ENCODE data around the gene C4BPB. TPM values are rescaled to one million over a fixed set of nuclear protein-coding genes. Genes with fewer than 3 reads are reported as not detected.

The C4BPB gene
- total and polyA plus RNA-seq, 2 donors (not counting 3 experiments of a cell fraction or from before 2014, with no cell fraction given), result not detected

DNA sequence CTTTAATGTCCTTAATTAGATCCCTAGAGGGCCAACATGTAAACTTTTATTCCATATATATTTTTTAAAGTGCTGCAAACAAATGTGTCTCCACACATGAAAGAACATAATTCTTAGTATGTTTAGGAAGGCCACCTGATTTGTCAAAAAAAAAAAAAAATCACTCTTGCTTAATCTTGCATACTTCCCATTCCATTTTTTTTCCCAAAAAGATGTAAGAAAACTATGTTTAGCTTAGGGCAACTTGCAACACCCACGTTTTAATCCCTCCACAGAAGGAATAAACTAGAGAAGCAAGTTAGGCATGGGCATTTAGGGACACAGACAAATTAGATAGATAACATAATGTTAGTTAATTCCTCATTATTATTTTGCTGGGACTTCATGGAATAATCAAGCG lies 43.2 kb upstream of the C4BPB start:
- no TSS peak for BruUV-seq (replicated peaks)
- intact Hi-C loops (cut with micrococcal nuclease), result no loop called here
- dilution Hi-C loops (cut with MboI; ENCODE audit: extremely low pct_ligation_motif_present, low sequenced_read_pairs), result no loop called here
- no peak overlapping the region for H3K27ac ChIP-seq (ENCODE audit: insufficient read depth, low read depth, low read length)
- ChIA-PET POLR2A (interaction anchor here (0.7 kb wide), 2 partner anchors 11 to 143 kb away, joined by 3 to 5 read pairs; no protein-coding TSS in a partner anchor), CTCF (interaction anchor here (0.6 to 1.2 kb wide), 3 partner anchors 11 to 359 kb away, joined by 3 read pairs; no protein-coding TSS in a partner anchor)
- no peak for TF ChIP-seq POLR2AphosphoS5 (IDR thresholded peaks at IDR 0.05; ENCODE audit: insufficient read depth, low read depth, low read length)
- H3K4me3 ChIP-seq (replicated peaks in 1 of 3; ENCODE audit: insufficient read depth in 1 of 3, low read depth in 1 of 3, low read length in 3 of 3), result no peak overlapping the region
- no peak overlapping the region for H2AFZ ChIP-seq (ENCODE audit: low read depth, low read length)
- H4K20me1 ChIP-seq (replicated peaks; ENCODE audit: control insufficient read depth, extremely low read depth, insufficient read depth, low read length), result peaks cover 7% of the 10 kb centered on the region
- FAIRE-seq (no peak), DNase-seq (ENCODE audit: low read depth, low spot score) (no peak)
- peaks cover 6 to 12% of the 10 kb centered on the region in 2 experiments for H3K36me3 ChIP-seq (ENCODE audit: control insufficient read depth in 2 of 2, extremely low read depth in 1 of 2, insufficient read depth in 2 of 2, low read length in 2 of 2)
- H3K9ac ChIP-seq (replicated peaks; ENCODE audit: extremely low read depth, insufficient read depth, low read length), result no peak overlapping the region
- peaks cover 46% of the 10 kb centered on the region for H3K79me2 ChIP-seq (ENCODE audit: control insufficient read depth, insufficient read depth, low read length)
- peaks cover 5% of the 10 kb centered on the region for H3K4me1 ChIP-seq (ENCODE audit: control insufficient read depth, extremely low read depth, insufficient read depth, low read length)
- H3K4me2 ChIP-seq (ENCODE audit: insufficient read depth, low read length), result no peak overlapping the region
- no peaks in the 10 kb centered on the region for H3K27me3 ChIP-seq (ENCODE audit: control insufficient read depth in 2 of 2, insufficient read depth in 2 of 2, low read length in 2 of 2)
- no peaks in the 10 kb centered on the region for H3K9me1 ChIP-seq (replicated peaks; ENCODE audit: control insufficient read depth, extremely low read depth, insufficient read depth, low read length)
- H3K9me3 ChIP-seq (replicated peaks; ENCODE audit: control insufficient read depth, insufficient read depth, low read length), result no peaks in the 10 kb centered on the region

DNA sequence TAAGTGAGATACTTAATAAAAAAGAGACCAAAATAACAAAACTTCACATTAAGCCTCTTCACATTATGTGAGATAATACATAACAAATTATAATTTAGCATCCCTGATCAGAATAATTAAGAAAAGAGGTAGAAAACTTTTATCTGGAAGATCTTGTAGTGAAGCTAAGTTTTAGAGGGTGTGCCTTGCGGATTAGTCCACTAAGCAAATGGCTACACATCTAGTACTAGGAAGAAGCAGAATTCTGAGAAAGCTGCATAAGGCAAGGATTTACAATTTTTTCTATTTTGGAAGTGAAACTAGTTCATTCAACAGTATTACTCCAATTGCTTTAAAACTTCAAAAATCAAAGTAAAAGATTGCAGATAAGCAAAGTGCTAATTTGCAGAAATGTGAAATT lies 41.2 kb upstream of the C4BPB start:
- CTCF ChIA-PET, result interaction anchor here (1.0 to 1.3 kb wide), 2 partner anchors 37 to 357 kb away, joined by 4 to 5 read pairs; no protein-coding TSS in a partner anchor
- BruUV-seq (replicated peaks), result no TSS peak

More for the DNA sequence above, 41.2 kb upstream of the C4BPB start:
- TF ChIP-seq EZH2 (IDR thresholded peaks at IDR 0.05; ENCODE audit: borderline replicate concordance, low read depth, low read length, severe bottlenecking), result no peak
- no peak for TF ChIP-seq POLR2AphosphoS5 (IDR thresholded peaks at IDR 0.05; ENCODE audit: insufficient read depth, low read depth, low read length)
- no peak for TF ChIP-seq FOS (IDR thresholded peaks at IDR 0.05; ENCODE audit: borderline replicate concordance, insufficient read depth, low read length)
- no peak for TF ChIP-seq MAX (IDR thresholded peaks at IDR 0.05; ENCODE audit: insufficient read depth, insufficient read length)
- Histone ChIP-seq H3K27me3 (ENCODE audit: control insufficient read depth in 2 of 2, insufficient read depth in 2 of 2, low read length in 2 of 2) (no peaks in the 10 kb centered on the region), H3K36me3 (ENCODE audit: control insufficient read depth in 2 of 2, extremely low read depth in 1 of 2, insufficient read depth in 2 of 2, low read length in 2 of 2) (peaks cover 6 to 12% of the 10 kb centered on the region in 2 experiments), H3K9me1 (replicated peaks; ENCODE audit: control insufficient read depth, extremely low read depth, insufficient read depth, low read length) (no peaks in the 10 kb centered on the region), H3K79me2 (ENCODE audit: control insufficient read depth, insufficient read depth, low read length) (peaks cover 46% of the 10 kb centered on the region), H3K9me3 (replicated peaks; ENCODE audit: control insufficient read depth, insufficient read depth, low read length) (no peaks in the 10 kb centered on the region), H4K20me1 (replicated peaks; ENCODE audit: control insufficient read depth, extremely low read depth, insufficient read depth, low read length) (peaks cover 7% of the 10 kb centered on the region), H2AFZ (ENCODE audit: low read depth, low read length) (no peak overlapping the region), H3K9ac (replicated peaks; ENCODE audit: extremely low read depth, insufficient read depth, low read length) (no peak overlapping the region), H3K27ac (ENCODE audit: insufficient read depth, low read depth, low read length) (no peak overlapping the region), H3K4me1 (ENCODE audit: control insufficient read depth, extremely low read depth, insufficient read depth, low read length) (peaks cover 12% of the 10 kb centered on the region), H3K4me2 (ENCODE audit: insufficient read depth, low read length) (no peak overlapping the region), H3K4me3 (replicated peaks in 1 of 3; ENCODE audit: insufficient read depth in 1 of 3, low read depth in 1 of 3, low read length in 3 of 3) (no peak overlapping the region)
- no peak for DNase-seq (ENCODE audit: low read depth, low spot score)
- dilution Hi-C loops (cut with MboI; ENCODE audit: extremely low pct_ligation_motif_present, low sequenced_read_pairs), result no loop called here
- POLR2A ChIA-PET, result no interaction called here
- no peak for FAIRE-seq
- intact Hi-C loops (cut with micrococcal nuclease), result no loop called here
